ENCODE measurements around the gene TLDC2. TPM values are rescaled to one million over a fixed set of nuclear protein-coding genes. Genes with fewer than 3 reads are reported as not detected.

Gene TLDC2
- total RNA-seq, 1 experiment from 2014 or later = not detected

GRCh38 chr20:36862857-36863668, 12.9 kb upstream of the TLDC2 start:
- ChIA-PET POLR2A (interaction anchor here (0.6 to 1.0 kb wide), 8 partner anchors 10 to 257 kb away, joined by 3 to 7 read pairs (median 4); partner anchors contain the start of gene RAB5IF), CTCF (interaction anchor here (0.5 to 2.0 kb wide), 31 partner anchors 8 to 1313 kb away, joined by 3 to 22 read pairs (median 5); partner anchors contain the start of genes AAR2, DSN1 and RAB5IF)
- no peak for DNase-seq
- peaks cover 2% of the 10 kb centered on the region; the same call in 1 of the 2 replicates for H3K36me3 ChIP-seq (ENCODE audit: control insufficient read depth, insufficient read depth, low read length)
- H3K9me3 ChIP-seq = no peaks in the 10 kb centered on the region
- Mint-ChIP-seq H3K4me1 (ENCODE audit: low read depth, unreplicated experiment) (peaks cover 13% of the 10 kb centered on the region), H3K4me3 (ENCODE audit: unreplicated experiment) (peak overlapping the region; percentile 64), H3K36me3 (ENCODE audit: insufficient read depth, unreplicated experiment) (peaks cover 7% of the 10 kb centered on the region), H3K27ac (ENCODE audit: unreplicated experiment) (no peak overlapping the region), H3K9me3 (ENCODE audit: unreplicated experiment) (no peaks in the 10 kb centered on the region), H3K27me3 (ENCODE audit: insufficient read depth, unreplicated experiment) (no peaks in the 10 kb centered on the region)
- BruUV-seq (replicated peaks) = no TSS peak
- H3K27me3 ChIP-seq (replicated peaks; ENCODE audit: control insufficient read depth, insufficient read depth, low read length) = no peaks in the 10 kb centered on the region
- no peak for TF ChIP-seq CTCF (IDR thresholded peaks at IDR 0.05; ENCODE audit: insufficient read depth in 1 of 2, low read depth in 1 of 2, low read length in 1 of 2, severe bottlenecking in 1 of 2, unreplicated experiment in 1 of 2)
- intact Hi-C loops (cut with micrococcal nuclease; ENCODE audit: unreplicated experiment) = loop anchor here (1.0 kb wide), 1 partner anchor 71 kb away; no protein-coding TSS in a partner anchor
- peaks cover 16% of the 10 kb centered on the region for H3K4me1 ChIP-seq
- peak overlapping the region; percentile 51 for H3K4me3 ChIP-seq (ENCODE audit: low read depth, low read length)

GRCh38 chr20:36865076-36865860, 10.7 kb upstream of the TLDC2 start:
- TF ChIP-seq CTCF (IDR thresholded peaks at IDR 0.05; ENCODE audit: insufficient read depth in 1 of 2, low read depth in 1 of 2, low read length in 1 of 2, severe bottlenecking in 1 of 2, unreplicated experiment in 1 of 2) = no peak
- peaks cover 7% of the 10 kb centered on the region for H3K36me3 Mint-ChIP-seq (ENCODE audit: insufficient read depth, unreplicated experiment)
- H3K4me3 Mint-ChIP-seq (ENCODE audit: unreplicated experiment) = peak overlapping the region; percentile 64
- H3K27me3 Mint-ChIP-seq (ENCODE audit: insufficient read depth, unreplicated experiment) = no peaks in the 10 kb centered on the region
- Histone ChIP-seq H3K9me3 (no peaks in the 10 kb centered on the region), H3K4me3 (ENCODE audit: low read depth, low read length) (no peak overlapping the region), H3K36me3 (ENCODE audit: control insufficient read depth, insufficient read depth, low read length) (peaks cover 2% of the 10 kb centered on the region; the same call in 1 of the 2 replicates), H3K4me1 (peaks cover 16% of the 10 kb centered on the region), H3K27me3 (replicated peaks; ENCODE audit: control insufficient read depth, insufficient read depth, low read length) (no peaks in the 10 kb centered on the region)
- intact Hi-C loops (cut with micrococcal nuclease; ENCODE audit: unreplicated experiment) = no loop called here
- no peak for DNase-seq
- ChIA-PET POLR2A (no interaction called here), CTCF (interaction anchor here (0.9 kb wide), 1 partner anchor 73 kb away, joined by 4 read pairs; no protein-coding TSS in a partner anchor)
- BruUV-seq (replicated peaks) = no TSS peak
- peak overlapping the region; percentile 35 for H3K27ac Mint-ChIP-seq (ENCODE audit: unreplicated experiment)
- H3K9me3 Mint-ChIP-seq (ENCODE audit: unreplicated experiment) = no peaks in the 10 kb centered on the region
- H3K4me1 Mint-ChIP-seq (ENCODE audit: low read depth, unreplicated experiment) = peaks cover 10% of the 10 kb centered on the region

- Histone ChIP-seq H3K4me1 (peaks cover 16% of the 10 kb centered on the region), H3K36me3 (ENCODE audit: control insufficient read depth, insufficient read depth, low read length) (peaks cover 2% of the 10 kb centered on the region; the same call in 1 of the 2 replicates), H3K4me3 (ENCODE audit: low read depth, low read length) (no peak overlapping the region), H3K27me3 (replicated peaks; ENCODE audit: control insufficient read depth, insufficient read depth, low read length) (no peaks in the 10 kb centered on the region), H3K9me3 (no peaks in the 10 kb centered on the region)
- Mint-ChIP-seq H3K27ac (ENCODE audit: unreplicated experiment) (no peak overlapping the region), H3K9me3 (ENCODE audit: unreplicated experiment) (no peaks in the 10 kb centered on the region), H3K4me3 (ENCODE audit: unreplicated experiment) (peak overlapping the region; percentile 2), H3K27me3 (ENCODE audit: insufficient read depth, unreplicated experiment) (no peaks in the 10 kb centered on the region), H3K4me1 (ENCODE audit: low read depth, unreplicated experiment) (peaks cover 7% of the 10 kb centered on the region), H3K36me3 (ENCODE audit: insufficient read depth, unreplicated experiment) (peaks cover 7% of the 10 kb centered on the region)
- no peak for DNase-seq
- BruUV-seq (replicated peaks) = no TSS peak
- POLR2A ChIA-PET = no interaction called here
- no peak for TF ChIP-seq CTCF (IDR thresholded peaks at IDR 0.05; ENCODE audit: insufficient read depth in 1 of 2, low read depth in 1 of 2, low read length in 1 of 2, severe bottlenecking in 1 of 2, unreplicated experiment in 1 of 2)
- intact Hi-C loops (cut with micrococcal nuclease; ENCODE audit: unreplicated experiment) = no loop called here
- CTCF ChIA-PET = interaction anchor here (0.9 kb wide), 1 partner anchor 73 kb away, joined by 4 read pairs; no protein-coding TSS in a partner anchor
These were observed 10.1 kb upstream of the TLDC2 start for GRCh38 chr20:36865861-36866149.
